ENCODE data around the gene TWIST2. TPM values are rescaled to one million over a fixed set of nuclear protein-coding genes. Genes with fewer than 3 reads are reported as not detected.

TWIST2 gene
- polyA plus RNA-seq, 3 donors = 0.43 to 0.49 (median 0.43) TPM

- no peaks in the 10 kb centered on the region for H3K36me3 ChIP-seq (replicated peaks in 1 of 2; ENCODE audit: control insufficient read depth in 1 of 2, insufficient read depth in 2 of 2, low read length in 2 of 2)
- Mint-ChIP-seq H3K4me1 (no peaks in the 10 kb centered on the region), H3K36me3 (no peaks in the 10 kb centered on the region), H3K9me3 (peaks cover 0 to 2% (median 0%) of the 10 kb centered on the region in 7 donors), H3K27me3 (ENCODE audit: low read depth in 3 of 3) (peaks cover 9 to 28% (median 12%) of the 10 kb centered on the region in 3 donors), H3K4me3 (no peak overlapping the region), H3K27ac (no peak overlapping the region)
- no peak overlapping the region for H3K27ac ChIP-seq (ENCODE audit: low read depth in 1 of 2, low read length in 2 of 2)
- no peak overlapping the region for H3K4me3 ChIP-seq (replicated peaks in 1 of 3; ENCODE audit: low read depth in 2 of 3, low read length in 3 of 3)
- TF ChIP-seq CTCF (IDR thresholded peaks at IDR 0.05) = no peak
- H3K4me1 ChIP-seq (ENCODE audit: control insufficient read depth in 1 of 2, insufficient read depth in 2 of 2, low read length in 2 of 2) = no peaks in the 10 kb centered on the region
- H3K9ac ChIP-seq (ENCODE audit: insufficient read depth, low read length, poor library complexity, severe bottlenecking) = no peak overlapping the region
- WGBS (ENCODE audit: insufficient coverage) = 83% methylated on average over 6 of the region's 11 CpGs
- H3K4me2 ChIP-seq (replicated peaks; ENCODE audit: extremely low read depth, low read length, poor library complexity, severe bottlenecking) = no peak overlapping the region
- no peaks in the 10 kb centered on the region for H3K9me3 ChIP-seq (replicated peaks in 1 of 2; ENCODE audit: control insufficient read depth in 1 of 2, insufficient read depth in 1 of 2, low read length in 2 of 2)
- H3K79me2 ChIP-seq (ENCODE audit: insufficient read depth, low read length) = no peaks in the 10 kb centered on the region
- intact Hi-C loops (cut with micrococcal nuclease) = no loop called here
- H2AFZ ChIP-seq (ENCODE audit: insufficient read depth, low read depth, low read length, poor library complexity, severe bottlenecking) = no peak overlapping the region
- no peaks in the 10 kb centered on the region for H4K20me1 ChIP-seq (ENCODE audit: insufficient read depth, low read length)
- H3K27me3 ChIP-seq (ENCODE audit: control insufficient read depth in 2 of 2, insufficient read depth in 2 of 2, low read length in 2 of 2) = no peaks in the 10 kb centered on the region
- no peak for DNase-seq
Measured at GRCh38 chr2:238919307-238919706, 71.4 kb downstream of the TWIST2 start.

- H3K4me3 ChIP-seq (replicated peaks in 1 of 3; ENCODE audit: low read depth in 2 of 3, low read length in 3 of 3) = no peak overlapping the region
- no peak overlapping the region for H3K9ac ChIP-seq (ENCODE audit: insufficient read depth, low read length, poor library complexity, severe bottlenecking)
- no peak for DNase-seq
- Mint-ChIP-seq H3K27me3 (ENCODE audit: low read depth in 3 of 3) (peaks cover 9 to 27% (median 12%) of the 10 kb centered on the region in 3 donors), H3K36me3 (no peaks in the 10 kb centered on the region), H3K4me1 (no peaks in the 10 kb centered on the region), H3K27ac (no peak overlapping the region), H3K9me3 (peaks cover 0 to under 1% (median 0%) of the 10 kb centered on the region in 7 donors), H3K4me3 (no peak overlapping the region)
- intact Hi-C loops (cut with micrococcal nuclease) = no loop called here
- H3K27ac ChIP-seq (ENCODE audit: low read depth in 1 of 2, low read length in 2 of 2) = no peak overlapping the region
- H3K36me3 ChIP-seq (replicated peaks in 1 of 2; ENCODE audit: control insufficient read depth in 1 of 2, insufficient read depth in 2 of 2, low read length in 2 of 2) = no peaks in the 10 kb centered on the region
- H2AFZ ChIP-seq (ENCODE audit: insufficient read depth, low read depth, low read length, poor library complexity, severe bottlenecking) = no peak overlapping the region
- no peaks in the 10 kb centered on the region for H4K20me1 ChIP-seq (ENCODE audit: insufficient read depth, low read length)
- no peaks in the 10 kb centered on the region for H3K79me2 ChIP-seq (ENCODE audit: insufficient read depth, low read length)
- H3K4me2 ChIP-seq (replicated peaks; ENCODE audit: extremely low read depth, low read length, poor library complexity, severe bottlenecking) = no peak overlapping the region
- H3K9me3 ChIP-seq (replicated peaks in 1 of 2; ENCODE audit: control insufficient read depth in 1 of 2, insufficient read depth in 1 of 2, low read length in 2 of 2) = no peaks in the 10 kb centered on the region
- H3K27me3 ChIP-seq (ENCODE audit: control insufficient read depth in 2 of 2, insufficient read depth in 2 of 2, low read length in 2 of 2) = no peaks in the 10 kb centered on the region
- H3K4me1 ChIP-seq (ENCODE audit: control insufficient read depth in 1 of 2, insufficient read depth in 2 of 2, low read length in 2 of 2) = no peaks in the 10 kb centered on the region
- TF ChIP-seq CTCF (IDR thresholded peaks at IDR 0.05) = no peak
- WGBS (ENCODE audit: insufficient coverage) = 90% methylated on average over 1 of the region's 3 CpGs
Measured at GRCh38 chr2:238920053-238920452, 72.2 kb downstream of the TWIST2 start.

Measured in CD14-positive monocyte (primary cell).